NCI-H748 treated with DMSO at 0.1 percent for 48 hours (cell line): ENCODE measurements around the gene MYL12B.
"Not testable (repeated sequence)": the region's sequence is repeated elsewhere in the genome, so short reads cannot be mapped to it uniquely, and the experiment has no call there.

Experiments
- DNase-seq: peaks from one replicate; lab custom pipeline; 2025; lab: John Stamatoyannopoulos, UW

MYL12B gene

GRCh38 chr18:3262234-3263131 is 550 bp downstream of the MYL12B start:
- DNase-seq = no peak

GRCh38 chr18:3263132-3263700 is 1.3 kb downstream of the MYL12B start:
- no peak for DNase-seq

- no peak for DNase-seq
These were observed 2.4 kb downstream of the MYL12B start for GRCh38 chr18:3264362-3264761.

- no peak for DNase-seq
These were observed 3.7 kb downstream of the MYL12B start for GRCh38 chr18:3265564-3266033.

GRCh38 chr18:3266062-3266608 is 4.2 kb downstream of the MYL12B start:
- DNase-seq = no peak

- no peak for DNase-seq
These were observed 6.4 kb downstream of the MYL12B start for GRCh38 chr18:3268306-3268705.

GRCh38 chr18:3269241-3269913 is 7.4 kb downstream of the MYL12B start:
- DNase-seq = no peak

GRCh38 chr18:3269914-3270299 is 8.0 kb downstream of the MYL12B start:
- DNase-seq = no peak

- DNase-seq = no peak
These were observed 11.1 kb downstream of the MYL12B start for GRCh38 chr18:3273042-3273441.

- not testable (repeated sequence) for DNase-seq
These were observed 15.8 kb downstream of the MYL12B start for GRCh38 chr18:3277643-3278213.

- DNase-seq = no peak
These were observed 17.6 kb downstream of the MYL12B start for GRCh38 chr18:3279201-3280185.

GRCh38 chr18:3281456-3282400 is 19.8 kb downstream of the MYL12B start:
- DNase-seq = peak; percentile 67

GRCh38 chr18:3283253-3283863 is 21.4 kb downstream of the MYL12B start:
- no peak for DNase-seq

- no peak for DNase-seq
These were observed 22.0 kb downstream of the MYL12B start for GRCh38 chr18:3283908-3284307.

- no peak for DNase-seq
These were observed 22.6 kb downstream of the MYL12B start for GRCh38 chr18:3284501-3284900.

- DNase-seq = no peak
These were observed 24.2 kb downstream of the MYL12B start for GRCh38 chr18:3286159-3286558.

GRCh38 chr18:3293196-3293951 is 31.4 kb downstream of the MYL12B start:
- no peak for DNase-seq

- peak; percentile 95 for DNase-seq
These were observed 32.6 kb downstream of the MYL12B start for GRCh38 chr18:3294435-3295080.
